Retinal pigment epithelial cell (primary cell): ENCODE data around the gene DDI2.

ENCODE experiments used
- DNase-seq: peaks from one replicate; pipeline ENCODE4 v3.0.0-alpha.2; 2010; ENCODE audit warnings: low read depth
- H3K4me3 ChIP-seq: 2 replicates; pipeline ENCODE4 v1.5.1; 2011; ENCODE audit warnings: mild to moderate bottlenecking, low read length, control low read depth, moderate library complexity
- CTCF ChIP-seq: conservative IDR thresholded peaks from 2 replicates; pipeline ENCODE4 v1.5.1; 2011; ENCODE audit warnings: low read depth, low read length, control low read depth, inconsistent platforms

DDI2 gene

GRCh38 chr1:15712168-15712567 is 94.9 kb downstream of the DDI2 start:
- no peak for TF ChIP-seq CTCF
- H3K4me3 ChIP-seq = no peak overlapping the region
- DNase-seq = no peak

- DNase-seq = no peak
- TF ChIP-seq CTCF = no peak
- H3K4me3 ChIP-seq = no peak overlapping the region
Measured at GRCh38 chr1:15714406-15715136, 97.3 kb downstream of the DDI2 start.

- H3K4me3 ChIP-seq = no peak overlapping the region
- no peak for TF ChIP-seq CTCF
- DNase-seq = no peak
Measured at GRCh38 chr1:15717418-15718125, 100.3 kb downstream of the DDI2 start.

- no peak overlapping the region for H3K4me3 ChIP-seq
- DNase-seq = no peak
- no peak for TF ChIP-seq CTCF
Measured at GRCh38 chr1:15718199-15718601, 100.9 kb downstream of the DDI2 start.
